Panc1 (cell line): ENCODE measurements around the gene SLC17A2. TPM values are rescaled to one million over a fixed set of nuclear protein-coding genes. Genes with fewer than 3 reads are reported as not detected.

Experiments
- ATAC-seq: fragments of 200-7000 bp; cut with Tn5 transposase; 2 replicates; pipeline ENCODE4 v1.9.1; 2020; ENCODE audit warnings: mild to moderate bottlenecking, moderate library complexity
- BruUV-seq: library from RNA; stranded (reverse); fragments of 400-500 nt; replicated peaks from 2 replicates; lab custom pipeline; 2021; lab: Mats Ljungman, UMichigan
- CTCF ChIA-PET: fragments of 300-600 bp; sonication (Branson Sonifier 250); formaldehyde crosslinking; loops from one replicate; lab custom pipeline; 2022; ENCODE audit warnings: antibody characterized with exemption; lab: Charles Lee
- POLR2A ChIA-PET: fragments of 300-600 bp; sonication (Branson Sonifier 250); formaldehyde crosslinking; loops from one replicate; lab custom pipeline; 2022; ENCODE audit warnings: antibody characterized with exemption; lab: Charles Lee
- DNase-seq: peaks from one replicate; pipeline ENCODE4 v3.0.0-alpha.2; 2010; ENCODE audit warnings: low read depth, low spot score
- H3K27ac ChIP-seq: 2 replicates; pipeline ENCODE4 v1.5.1; 2011; ENCODE audit warnings: mild to moderate bottlenecking, low read length, inconsistent platforms
- H3K27me3 ChIP-seq: fragments of 200-500 bp; sonication (Bioruptor generic); 2 replicates; pipeline ENCODE4 v1.6.0; 2014; ENCODE audit warnings: low read length, inconsistent platforms; ENCODE audit not compliant: control insufficient read depth, insufficient read depth
- H3K36me3 ChIP-seq: fragments of 200-500 bp; sonication (Bioruptor generic); 2 replicates; pipeline ENCODE4 v1.5.1; 2014; ENCODE audit warnings: inconsistent platforms, mild to moderate bottlenecking, low read length, moderate library complexity; ENCODE audit not compliant: control insufficient read depth, insufficient read depth
- H3K4me1 ChIP-seq: 2 replicates; pipeline ENCODE4 v1.5.1; 2011; ENCODE audit warnings: inconsistent platforms, mild to moderate bottlenecking, low read length, moderate library complexity; ENCODE audit not compliant: control insufficient read depth, insufficient read depth
- H3K4me3 ChIP-seq, 2 experiments: 2 replicates each; pipeline ENCODE4 v1.5.1; 2011 to 2012; ENCODE audit warnings: low read depth in 2 of 2, low read length in 2 of 2, mild to moderate bottlenecking in 2 of 2, inconsistent platforms in 1 of 2, moderate library complexity in 1 of 2
- H3K9me3 ChIP-seq: fragments of 200-500 bp; sonication (Bioruptor generic); 2 replicates; pipeline ENCODE4 v1.5.1; 2014; ENCODE audit warnings: low read depth, mild to moderate bottlenecking, inconsistent platforms, low read length, moderate library complexity; ENCODE audit not compliant: control insufficient read depth, insufficient read depth
- CTCF ChIP-seq: fragments of 450-650 bp; IDR thresholded peaks from 2 replicates; pipeline ENCODE4 v1.5.1; 2017; ENCODE audit warnings: mild to moderate bottlenecking
- POLR2AphosphoS5 ChIP-seq: IDR thresholded peaks from 2 replicates; pipeline ENCODE4 v1.6.1; 2012; ENCODE audit warnings: mild to moderate bottlenecking, low read depth, low read length, moderate library complexity
- SIN3A ChIP-seq: IDR thresholded peaks from 2 replicates; pipeline ENCODE4 v1.6.1; 2012; ENCODE audit warnings: low read depth, mild to moderate bottlenecking, low read length, moderate library complexity, borderline replicate concordance; ENCODE audit not compliant: insufficient read depth
- TCF7L2 ChIP-seq: IDR thresholded peaks from 2 replicates; pipeline ENCODE4 v1.6.1; 2011; ENCODE audit warnings: mild to moderate bottlenecking, low read depth, low read length, inconsistent platforms
- in situ Hi-C: cut with HindIII; loops from 2 replicates; pipeline ENCODE4 v1.10.0; 2016; ENCODE audit warnings: low sequenced_read_pairs, low pct_unique_long_range_greater_than_20kb
- intact Hi-C: fragments of 100-400 bp; cut with micrococcal nuclease; formaldehyde crosslinking; loops from one replicate; pipeline ENCODE4 v1.10.0; 2022; ENCODE audit not compliant: unreplicated experiment
- total RNA-seq: library from RNA; stranded (reverse); gene quantifications from one replicate; pipeline ENCODE4 v1.2.1, GENCODE V29; 2021; ENCODE audit not compliant: unreplicated experiment
- TF ChIP-seq, protein P1 (sequence below), 2 experiments: IDR thresholded peaks; 2 replicates each; pipeline ENCODE4 v1.6.1; 2011 to 2012; ENCODE audit warnings: low read depth in 2 of 2, control low read depth in 1 of 2, low read length in 1 of 2, mild to moderate bottlenecking in 1 of 2, moderate library complexity in 1 of 2; ENCODE audit not compliant: insufficient read depth in 1 of 2

SLC17A2 gene
- total RNA-seq, 1 experiment from 2014 or later = not detected

GRCh38 chr6:25973923-25974555 lies 43.5 kb upstream of the SLC17A2 start:
- Histone ChIP-seq H3K27me3 (no peaks in the 10 kb centered on the region), H3K4me3 (no peak overlapping the region), H3K4me1 (peaks cover 14% of the 10 kb centered on the region), H3K27ac (no peak overlapping the region), H3K36me3 (no peaks in the 10 kb centered on the region; the same call in 1 of the 2 replicates), H3K9me3 (no peaks in the 10 kb centered on the region)
- ChIA-PET POLR2A (no interaction called here), CTCF (no interaction called here)
- DNase-seq = no peak
- TF ChIP-seq CTCF = no peak
- no peak for TF ChIP-seq TCF7L2
- no peak for TF ChIP-seq SIN3A
- no peak for TF ChIP-seq POLR2AphosphoS5
- TF ChIP-seq, protein P1, sequence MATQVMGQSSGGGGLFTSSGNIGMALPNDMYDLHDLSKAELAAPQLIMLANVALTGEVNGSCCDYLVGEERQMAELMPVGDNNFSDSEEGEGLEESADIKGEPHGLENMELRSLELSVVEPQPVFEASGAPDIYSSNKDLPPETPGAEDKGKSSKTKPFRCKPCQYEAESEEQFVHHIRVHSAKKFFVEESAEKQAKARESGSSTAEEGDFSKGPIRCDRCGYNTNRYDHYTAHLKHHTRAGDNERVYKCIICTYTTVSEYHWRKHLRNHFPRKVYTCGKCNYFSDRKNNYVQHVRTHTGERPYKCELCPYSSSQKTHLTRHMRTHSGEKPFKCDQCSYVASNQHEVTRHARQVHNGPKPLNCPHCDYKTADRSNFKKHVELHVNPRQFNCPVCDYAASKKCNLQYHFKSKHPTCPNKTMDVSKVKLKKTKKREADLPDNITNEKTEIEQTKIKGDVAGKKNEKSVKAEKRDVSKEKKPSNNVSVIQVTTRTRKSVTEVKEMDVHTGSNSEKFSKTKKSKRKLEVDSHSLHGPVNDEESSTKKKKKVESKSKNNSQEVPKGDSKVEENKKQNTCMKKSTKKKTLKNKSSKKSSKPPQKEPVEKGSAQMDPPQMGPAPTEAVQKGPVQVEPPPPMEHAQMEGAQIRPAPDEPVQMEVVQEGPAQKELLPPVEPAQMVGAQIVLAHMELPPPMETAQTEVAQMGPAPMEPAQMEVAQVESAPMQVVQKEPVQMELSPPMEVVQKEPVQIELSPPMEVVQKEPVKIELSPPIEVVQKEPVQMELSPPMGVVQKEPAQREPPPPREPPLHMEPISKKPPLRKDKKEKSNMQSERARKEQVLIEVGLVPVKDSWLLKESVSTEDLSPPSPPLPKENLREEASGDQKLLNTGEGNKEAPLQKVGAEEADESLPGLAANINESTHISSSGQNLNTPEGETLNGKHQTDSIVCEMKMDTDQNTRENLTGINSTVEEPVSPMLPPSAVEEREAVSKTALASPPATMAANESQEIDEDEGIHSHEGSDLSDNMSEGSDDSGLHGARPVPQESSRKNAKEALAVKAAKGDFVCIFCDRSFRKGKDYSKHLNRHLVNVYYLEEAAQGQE (IDR thresholded peaks at IDR 0.05; ENCODE audit: insufficient read depth in 1 of 2, low read depth in 2 of 2, low read length in 1 of 2) = no peak
- intact Hi-C loops (no loop called here), in situ Hi-C loops (no loop called here)
- no TSS peak for BruUV-seq
- no peak for ATAC-seq

GRCh38 chr6:25972902-25973301 lies 42.4 kb upstream of the SLC17A2 start:
- Histone ChIP-seq H3K4me1 (peaks cover 14% of the 10 kb centered on the region), H3K27me3 (no peaks in the 10 kb centered on the region), H3K27ac (no peak overlapping the region), H3K9me3 (no peaks in the 10 kb centered on the region), H3K36me3 (no peaks in the 10 kb centered on the region; the same call in 1 of the 2 replicates), H3K4me3 (no peak overlapping the region)
- in situ Hi-C loops = no loop called here
- DNase-seq (no peak), ATAC-seq (no peak)
- intact Hi-C loops = no loop called here
- ChIA-PET CTCF (no interaction called here), POLR2A (interaction anchor here (0.6 kb wide), 1 partner anchor 174 kb away, joined by 4 read pairs; no protein-coding TSS in a partner anchor)
- BruUV-seq = no TSS peak
- TF ChIP-seq, protein P1 (IDR thresholded peaks at IDR 0.05; ENCODE audit: insufficient read depth in 1 of 2, low read depth in 2 of 2, low read length in 1 of 2) = no peak
- TF ChIP-seq POLR2AphosphoS5 = no peak
- TF ChIP-seq CTCF = no peak
- TF ChIP-seq TCF7L2 = no peak
- no peak for TF ChIP-seq SIN3A
